Body of pancreas (tissue), 4 donors: ENCODE data around the gene SCNN1G.

Source experiments
- CTCF ChIP-seq, 7 experiments: fragments of 450-650 bp in 4 of 7; fragments of 200-600 bp in 3 of 7; sonication (generic) in 3 of 7; IDR thresholded peaks; one replicate each; pipeline ENCODE4 v1.5.1; 2016 to 2019; ENCODE audit warnings: antibody characterized with exemption in 7 of 7
- POLR2A ChIP-seq, 3 donors: fragments of 450-650 bp; IDR thresholded peaks; one replicate each; pipeline ENCODE4 v1.6.1; 2016; ENCODE audit warnings: antibody characterized with exemption in 3 of 3, mild to moderate bottlenecking in 2 of 3

GRCh38 chr16:23145186-23145585 is 37.4 kb upstream of the SCNN1G start:
- TF ChIP-seq CTCF (IDR thresholded peaks at IDR 0.05) (no peak), POLR2A (IDR thresholded peaks at IDR 0.05) (no peak)
